Activated naive CD8-positive, alpha-beta T cell treated with anti-CD3 and anti-CD28 coated beads, Interleukin-2, amount 50 U/mL, for 24 hours (primary cell): ENCODE results near the gene ABLIM2.

Experiments used
- ATAC-seq: fragments of 150-1000 bp; cut with Tn5 transposase; one replicate; pipeline ENCODE4 v1.10.0; 2021
- DNase-seq: peaks from one replicate; pipeline ENCODE4 v3.0.0; 2021
- H3K27ac Mint-ChIP-seq: one replicate; pipeline ENCODE4 v1.8.0; 2021; ENCODE audit warnings: mild to moderate bottlenecking, mixed read lengths
- H3K27me3 Mint-ChIP-seq: one replicate; pipeline ENCODE4 v1.8.0; 2021; ENCODE audit warnings: mixed read lengths
- H3K36me3 Mint-ChIP-seq: one replicate; pipeline ENCODE4 v1.8.0; 2021; ENCODE audit warnings: low read depth, mixed read lengths
- H3K4me1 Mint-ChIP-seq: one replicate; pipeline ENCODE4 v1.8.0; 2021; ENCODE audit warnings: mixed read lengths
- H3K4me3 Mint-ChIP-seq: one replicate; pipeline ENCODE4 v1.8.0; 2021; ENCODE audit warnings: mild to moderate bottlenecking, moderate library complexity, mixed read lengths
- H3K9me3 Mint-ChIP-seq: one replicate; pipeline ENCODE4 v1.8.0; 2021; ENCODE audit warnings: mixed read lengths

ABLIM2 gene

GRCh38 chr4:8029689-8030088 lies 128.9 kb downstream of the ABLIM2 start:
- H3K9me3 Mint-ChIP-seq, result no peaks in the 10 kb centered on the region
- no peaks in the 10 kb centered on the region for H3K36me3 Mint-ChIP-seq
- no peak for DNase-seq
- no peaks in the 10 kb centered on the region for H3K4me1 Mint-ChIP-seq
- no peak for ATAC-seq
- no peaks in the 10 kb centered on the region for H3K27me3 Mint-ChIP-seq
- H3K4me3 Mint-ChIP-seq, result no peak overlapping the region
- H3K27ac Mint-ChIP-seq, result no peak overlapping the region

DNA sequence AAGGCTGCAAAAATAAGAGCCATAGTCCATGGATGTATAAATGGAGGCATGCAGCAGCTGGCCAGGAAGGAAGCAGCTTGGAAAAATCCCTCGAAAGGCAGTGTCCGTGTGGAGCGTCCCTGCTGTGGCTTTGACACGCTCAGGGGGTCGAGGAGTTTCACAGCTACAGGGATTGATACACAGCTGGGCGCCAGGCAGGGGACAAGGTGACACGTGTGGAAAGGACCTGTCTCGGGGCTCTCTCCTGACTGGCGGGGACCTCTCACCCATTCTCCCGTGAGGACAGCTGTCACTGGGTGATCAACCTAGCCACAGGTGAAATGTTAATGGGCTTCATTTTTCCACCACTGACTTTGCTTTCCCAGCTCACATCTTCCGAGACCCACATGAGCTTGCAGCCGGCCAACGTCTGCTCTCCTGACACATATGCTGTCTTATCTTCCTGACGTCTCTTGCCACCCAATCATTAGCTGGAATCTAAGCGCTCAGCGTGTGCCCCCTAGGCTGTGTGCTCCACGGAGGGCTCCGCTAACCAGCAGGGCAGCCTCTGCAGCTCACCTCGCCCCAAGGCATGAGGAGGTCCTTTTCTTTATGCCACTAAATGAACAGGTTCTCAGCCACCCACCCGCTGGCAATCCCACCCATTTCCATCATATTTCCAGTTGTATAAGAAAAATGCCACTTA lies 129.6 kb downstream of the ABLIM2 start:
- ATAC-seq, result no peak

GRCh38 chr4:8028368-8028767 lies 130.2 kb downstream of the ABLIM2 start:
- Mint-ChIP-seq H3K27me3 (no peaks in the 10 kb centered on the region), H3K9me3 (no peaks in the 10 kb centered on the region), H3K4me3 (no peak overlapping the region), H3K36me3 (no peaks in the 10 kb centered on the region), H3K4me1 (no peaks in the 10 kb centered on the region), H3K27ac (no peak overlapping the region)
- DNase-seq, result no peak
- ATAC-seq, result no peak

More for the DNA sequence above, 129.6 kb downstream of the ABLIM2 start:
- DNase-seq, result no peak
- Mint-ChIP-seq H3K4me3 (no peak overlapping the region), H3K27me3 (no peaks in the 10 kb centered on the region), H3K9me3 (no peaks in the 10 kb centered on the region), H3K27ac (no peak overlapping the region), H3K4me1 (no peaks in the 10 kb centered on the region), H3K36me3 (no peaks in the 10 kb centered on the region)

DNA sequence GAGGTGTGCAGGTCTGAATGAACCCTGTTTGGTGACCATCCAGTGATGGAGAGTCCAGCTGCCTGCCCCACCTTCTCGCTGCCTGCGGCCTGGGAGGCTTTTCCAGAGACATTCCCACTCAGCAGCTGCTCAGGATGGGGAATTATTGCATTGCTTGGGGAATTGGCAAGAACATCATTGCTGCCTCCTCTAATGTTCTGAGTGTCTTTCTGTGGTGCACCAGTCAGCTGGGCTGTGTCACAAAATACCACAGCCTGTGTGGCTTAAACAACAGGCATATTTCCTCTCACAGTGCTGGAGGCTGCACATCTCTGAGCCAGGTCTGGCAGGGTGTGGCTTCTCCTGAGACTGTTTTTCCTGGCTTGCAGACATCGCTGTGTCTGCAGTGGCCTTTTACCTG lies 132.2 kb downstream of the ABLIM2 start:
- Mint-ChIP-seq H3K27me3 (no peaks in the 10 kb centered on the region), H3K36me3 (no peaks in the 10 kb centered on the region), H3K4me3 (no peak overlapping the region), H3K27ac (no peak overlapping the region), H3K9me3 (no peaks in the 10 kb centered on the region), H3K4me1 (no peaks in the 10 kb centered on the region)
- no peak for ATAC-seq
- DNase-seq, result no peak

DNA sequence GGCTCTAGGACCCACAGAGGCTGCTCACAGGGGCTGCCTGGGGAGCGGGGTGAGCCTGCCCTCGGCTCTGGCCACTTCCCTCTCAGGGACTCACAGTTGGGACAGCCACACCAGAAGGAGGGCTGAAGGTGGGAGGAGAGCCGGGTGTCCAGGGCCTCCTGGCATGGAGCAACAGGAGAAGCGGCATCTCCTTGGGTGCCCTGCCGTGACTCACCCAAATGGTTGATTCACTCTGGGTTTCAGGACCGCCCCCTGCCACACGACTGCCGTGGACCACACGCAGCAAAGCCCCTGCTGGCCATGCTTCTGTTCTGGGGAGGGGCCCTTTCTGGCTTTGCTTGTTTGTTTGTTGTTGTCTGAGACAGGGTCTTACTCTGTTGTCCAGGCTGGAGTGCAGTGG lies 132.9 kb downstream of the ABLIM2 start:
- H3K27ac Mint-ChIP-seq, result no peak overlapping the region
- ATAC-seq, result no peak
- no peaks in the 10 kb centered on the region for H3K9me3 Mint-ChIP-seq
- DNase-seq, result no peak
- no peak overlapping the region for H3K4me3 Mint-ChIP-seq
- H3K36me3 Mint-ChIP-seq, result no peaks in the 10 kb centered on the region
- no peaks in the 10 kb centered on the region for H3K27me3 Mint-ChIP-seq
- H3K4me1 Mint-ChIP-seq, result no peaks in the 10 kb centered on the region

- Mint-ChIP-seq H3K27me3 (no peaks in the 10 kb centered on the region), H3K4me3 (no peak overlapping the region), H3K4me1 (no peaks in the 10 kb centered on the region), H3K9me3 (no peaks in the 10 kb centered on the region), H3K36me3 (no peaks in the 10 kb centered on the region), H3K27ac (no peak overlapping the region)
- DNase-seq, result no peak
- no peak for ATAC-seq
Observed at GRCh38 chr4:8024073-8024786, 134.4 kb downstream of the ABLIM2 start.

DNA sequence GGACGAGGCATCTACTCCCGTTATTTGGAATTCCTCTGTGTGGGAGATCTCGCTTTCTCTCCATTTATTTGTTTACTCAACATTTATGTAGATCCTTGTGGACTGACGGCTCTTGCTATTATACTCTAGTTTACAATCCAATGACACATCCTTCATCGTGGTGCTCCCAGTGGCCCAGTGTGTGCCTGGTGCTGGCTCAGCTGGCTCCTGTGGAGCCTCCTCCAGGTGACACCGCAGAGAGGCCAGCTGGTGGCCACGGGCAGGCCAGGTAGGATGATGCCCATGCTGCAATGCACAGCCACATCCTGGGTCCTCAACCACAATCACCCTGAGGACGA lies 134.9 kb downstream of the ABLIM2 start:
- Mint-ChIP-seq H3K36me3 (no peaks in the 10 kb centered on the region), H3K27ac (no peak overlapping the region), H3K27me3 (no peaks in the 10 kb centered on the region), H3K4me1 (no peaks in the 10 kb centered on the region), H3K9me3 (no peaks in the 10 kb centered on the region), H3K4me3 (no peak overlapping the region)
- ATAC-seq (no peak), DNase-seq (no peak)

- H3K4me3 Mint-ChIP-seq, result no peak overlapping the region
- H3K27me3 Mint-ChIP-seq, result no peaks in the 10 kb centered on the region
- no peaks in the 10 kb centered on the region for H3K36me3 Mint-ChIP-seq
- DNase-seq (no peak), ATAC-seq (no peak)
- no peak overlapping the region for H3K27ac Mint-ChIP-seq
- H3K4me1 Mint-ChIP-seq, result no peaks in the 10 kb centered on the region
- H3K9me3 Mint-ChIP-seq, result no peaks in the 10 kb centered on the region
Observed at GRCh38 chr4:8022767-8023695, 135.6 kb downstream of the ABLIM2 start.

DNA sequence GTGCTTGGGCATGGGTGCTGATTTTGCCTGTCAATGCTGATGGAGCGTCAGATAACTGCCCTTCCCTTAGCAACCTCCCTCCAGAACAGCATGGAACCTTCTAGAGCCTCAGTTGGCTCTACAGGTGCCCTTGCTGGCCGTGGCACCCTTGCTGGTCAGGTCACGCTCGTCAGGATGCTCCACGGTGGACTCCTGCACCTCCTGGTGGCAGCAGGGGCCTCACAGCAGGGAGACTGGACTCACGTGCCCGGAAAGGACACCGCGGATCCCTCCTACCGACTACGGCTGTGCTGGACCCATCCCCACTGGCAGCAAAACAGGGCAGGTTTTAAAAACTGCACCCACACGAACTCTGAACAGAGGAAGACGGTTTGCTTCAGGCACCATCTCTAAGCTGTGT lies 136.8 kb downstream of the ABLIM2 start:
- Mint-ChIP-seq H3K27ac (no peak overlapping the region), H3K9me3 (no peaks in the 10 kb centered on the region), H3K36me3 (no peaks in the 10 kb centered on the region), H3K27me3 (no peaks in the 10 kb centered on the region), H3K4me1 (no peaks in the 10 kb centered on the region), H3K4me3 (no peak overlapping the region)
- DNase-seq (no peak), ATAC-seq (no peak)

GRCh38 chr4:8019396-8020365 lies 138.9 kb downstream of the ABLIM2 start:
- DNase-seq, result no peak
- Mint-ChIP-seq H3K4me3 (no peak overlapping the region), H3K4me1 (no peaks in the 10 kb centered on the region), H3K9me3 (no peaks in the 10 kb centered on the region), H3K36me3 (no peaks in the 10 kb centered on the region), H3K27me3 (no peaks in the 10 kb centered on the region), H3K27ac (no peak overlapping the region)
- no peak for ATAC-seq

DNA sequence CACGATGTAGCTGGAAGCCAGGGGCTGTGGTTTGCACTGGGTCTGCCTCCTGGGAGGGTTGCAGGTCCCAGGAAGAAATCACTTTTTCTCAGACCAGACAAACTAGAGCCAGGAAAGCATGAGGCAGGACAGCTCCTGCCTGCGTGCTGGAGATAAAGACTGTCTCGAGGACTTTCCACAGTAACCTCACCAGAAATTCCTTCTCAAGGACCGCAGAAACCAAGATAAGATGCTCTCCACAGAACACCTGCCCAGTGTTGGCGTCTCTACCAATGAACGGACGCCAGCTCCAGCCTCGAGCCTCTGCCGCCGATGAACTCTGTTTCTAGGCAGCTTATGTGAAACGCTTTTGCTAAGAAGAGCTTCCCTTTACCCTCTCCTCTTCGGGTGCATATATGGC lies 142.1 kb downstream of the ABLIM2 start:
- H3K9me3 Mint-ChIP-seq, result no peaks in the 10 kb centered on the region
- DNase-seq, result no peak
- H3K4me1 Mint-ChIP-seq, result no peaks in the 10 kb centered on the region
- H3K36me3 Mint-ChIP-seq, result no peaks in the 10 kb centered on the region
- H3K27me3 Mint-ChIP-seq, result no peaks in the 10 kb centered on the region
- no peak overlapping the region for H3K27ac Mint-ChIP-seq
- no peak overlapping the region for H3K4me3 Mint-ChIP-seq
- ATAC-seq, result no peak

DNA sequence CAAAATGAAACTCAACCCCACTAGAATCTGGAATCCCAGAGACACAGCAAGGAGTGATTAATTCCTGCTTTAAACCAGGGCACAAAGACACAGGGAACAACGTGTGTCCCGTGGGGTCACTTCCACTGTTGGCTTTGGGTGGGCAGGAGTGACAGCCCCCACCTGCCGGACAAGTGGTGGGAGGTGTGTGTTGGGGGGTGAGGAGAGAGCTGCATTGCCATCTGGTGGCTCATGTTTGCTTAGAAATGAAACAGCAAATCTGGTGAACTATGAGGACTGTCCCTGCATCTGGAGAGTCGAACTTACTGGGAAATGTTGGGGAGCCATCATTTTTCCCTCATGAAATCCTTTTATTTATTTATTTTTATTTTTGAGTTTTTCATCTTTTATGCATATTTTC lies 143.1 kb downstream of the ABLIM2 start:
- DNase-seq, result no peak
- Mint-ChIP-seq H3K4me3 (no peak overlapping the region), H3K27ac (no peak overlapping the region), H3K27me3 (no peaks in the 10 kb centered on the region), H3K36me3 (no peaks in the 10 kb centered on the region), H3K9me3 (no peaks in the 10 kb centered on the region), H3K4me1 (no peaks in the 10 kb centered on the region)
- no peak for ATAC-seq

DNA sequence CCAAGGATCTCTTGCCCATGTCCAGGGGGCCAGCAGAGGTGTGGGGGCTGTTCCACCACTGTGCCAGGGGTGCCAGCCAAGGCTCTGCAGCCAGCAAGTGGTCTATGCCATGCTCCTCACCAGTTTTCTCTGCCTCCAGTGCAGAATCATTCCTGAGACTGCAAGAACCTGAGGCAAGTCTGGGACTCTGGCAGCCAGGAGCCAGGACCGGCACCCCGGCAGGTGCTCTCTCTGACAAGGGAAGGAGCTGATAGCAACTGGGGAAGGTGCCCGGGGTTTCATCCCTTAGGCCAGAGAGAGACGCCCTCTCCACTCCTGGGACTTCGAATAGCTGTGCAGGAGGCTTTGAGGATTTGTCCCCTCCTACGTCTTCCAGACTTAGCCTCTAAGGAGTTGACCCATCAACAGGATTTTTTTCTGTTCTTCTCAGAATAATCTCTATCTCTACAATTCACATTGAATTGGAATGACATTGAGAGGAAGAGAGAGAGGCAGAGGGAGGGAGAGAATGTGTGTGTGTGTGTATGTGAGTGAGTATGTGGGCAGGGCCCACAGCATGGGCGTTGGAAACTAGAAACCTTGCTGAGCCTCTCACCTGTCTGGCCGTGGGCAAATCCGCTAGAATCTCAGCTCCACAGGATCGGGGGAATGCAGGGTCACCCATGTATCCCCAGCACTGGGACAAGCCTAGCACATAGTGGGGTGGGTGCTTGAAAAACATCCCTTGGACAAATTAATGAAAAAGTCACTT lies 144.5 kb downstream of the ABLIM2 start:
- Mint-ChIP-seq H3K9me3 (no peaks in the 10 kb centered on the region), H3K4me3 (no peak overlapping the region), H3K27me3 (no peaks in the 10 kb centered on the region), H3K27ac (no peak overlapping the region), H3K36me3 (no peaks in the 10 kb centered on the region), H3K4me1 (no peaks in the 10 kb centered on the region)
- DNase-seq (no peak), ATAC-seq (no peak)
